Measurements from ENCODE around the gene ADK. TPM values are rescaled to one million over a fixed set of nuclear protein-coding genes. Genes with fewer than 3 reads are reported as not detected.

ADK gene
- total and polyA plus RNA-seq, 2 of the 13 experiments (the other 11 are each of a cell fraction or from before 2014, with no cell fraction given), result 48.6 to 79.1 TPM

DNA sequence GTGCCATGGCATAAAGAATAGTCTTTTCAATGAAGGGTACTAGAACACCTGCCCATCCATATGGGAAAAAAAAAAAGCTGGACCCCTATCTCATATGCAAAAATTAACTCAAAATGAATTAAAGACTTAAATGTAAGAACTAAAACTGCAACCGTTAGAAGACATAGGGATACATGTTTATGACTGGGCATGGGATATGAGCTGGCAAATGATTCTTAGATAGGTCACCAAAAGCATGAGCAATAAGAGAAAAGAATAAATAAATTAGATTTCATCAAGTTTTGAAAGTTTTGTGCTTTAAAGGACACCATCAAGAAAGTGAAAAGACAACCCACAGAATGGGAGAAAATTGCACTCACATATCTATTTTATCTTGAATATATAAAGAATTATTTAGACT lies 222.0 kb downstream of the ADK start:
- peaks cover 0 to 8% of the 10 kb centered on the region in 2 experiments; a peak in 2 of 5 replicates for H3K36me3 ChIP-seq (replicated peaks in 1 of 2; ENCODE audit: control insufficient read depth in 1 of 2, insufficient read depth in 2 of 2, low read length in 2 of 2)
- H3K27ac ChIP-seq (ENCODE audit: extremely low read length, insufficient read depth, low read length), result no peak overlapping the region
- H3K4me3 ChIP-seq (replicated peaks in 1 of 3; ENCODE audit: insufficient read depth in 1 of 3, low read depth in 2 of 3, low read length in 3 of 3), result no peak overlapping the region
- ChIA-PET POLR2A (no interaction called here), CTCF (ENCODE audit: low intra/inter-chr PET ratio, low total read pairs) (no interaction called here)
- H3K27me3 ChIP-seq (ENCODE audit: control insufficient read depth in 1 of 2, insufficient read depth in 2 of 2, low read length in 2 of 2), result no peaks in the 10 kb centered on the region
- no peak overlapping the region for H2AFZ ChIP-seq (ENCODE audit: low read length)
- in situ Hi-C loops (cut with HindIII; ENCODE audit: extremely low pct_ligation_motif_present, low pct_unique_long_range_greater_than_20kb), result no loop called here
- no peaks in the 10 kb centered on the region; the same call in 1 of the 2 replicates for H4K20me1 ChIP-seq (ENCODE audit: insufficient read depth, low read length)
- H3K4me1 ChIP-seq (ENCODE audit: insufficient read depth, low read length), result peaks cover 6% of the 10 kb centered on the region; the same call in 1 of the 2 replicates
- H3K79me2 ChIP-seq (ENCODE audit: insufficient read depth, low read length), result no peaks in the 10 kb centered on the region
- no peak for DNase-seq (ENCODE audit: low spot score)
- no peaks in the 10 kb centered on the region for H3K9me3 ChIP-seq (ENCODE audit: low read length)
- BruUV-seq (replicated peaks), result no TSS peak
- no peak for FAIRE-seq
- H3K9ac ChIP-seq (ENCODE audit: insufficient read depth, low read depth, low read length), result no peak overlapping the region
- ATAC-seq, result no peak
- WGBS (ENCODE audit: low lambda C conversion rate), result 100% methylated on average over 1 of the region's 1 CpG
- intact Hi-C loops (cut with micrococcal nuclease; ENCODE audit: unreplicated experiment), result no loop called here
- H3K4me2 ChIP-seq (ENCODE audit: low read depth, low read length), result no peak overlapping the region
- no peak for TF ChIP-seq ZNF318 (CRISPR knock-in tag; IDR thresholded peaks at IDR 0.05)
- no peak for TF ChIP-seq ZNF589 (CRISPR knock-in tag; conservative IDR thresholded peaks at IDR 0.05)
- TF ChIP-seq, protein P1, sequence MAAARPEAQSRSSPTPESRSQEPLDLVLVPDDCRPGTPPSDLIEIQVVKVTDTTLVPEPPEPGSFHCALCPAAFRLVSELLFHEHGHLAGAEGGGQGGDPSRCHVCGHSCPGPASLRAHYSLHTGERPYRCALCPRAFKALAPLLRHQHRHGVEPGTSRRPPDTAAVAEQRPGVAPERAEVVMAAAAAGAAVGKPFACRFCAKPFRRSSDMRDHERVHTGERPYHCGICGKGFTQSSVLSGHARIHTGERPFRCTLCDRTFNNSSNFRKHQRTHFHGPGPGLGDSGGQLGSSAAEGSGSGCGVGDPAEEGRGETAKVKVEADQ (CRISPR knock-in tag; IDR thresholded peaks at IDR 0.05; ENCODE audit: borderline replicate concordance), result no peak
- no peak for TF ChIP-seq TFAP4 (IDR thresholded peaks at IDR 0.05; ENCODE audit: borderline replicate concordance, low read depth)
- no peak for TF ChIP-seq ZKSCAN5 (CRISPR knock-in tag; IDR thresholded peaks at IDR 0.05)
- TF ChIP-seq HDAC6 (IDR thresholded peaks at IDR 0.05; ENCODE audit: low read depth, low read length), result no peak
- TF ChIP-seq ZNF101 (CRISPR knock-in tag; IDR thresholded peaks at IDR 0.05; ENCODE audit: borderline replicate concordance, low read depth), result no peak
- TF ChIP-seq NFE2 (CRISPR knock-in tag; IDR thresholded peaks at IDR 0.05), result no peak
- TF ChIP-seq HNRNPL (IDR thresholded peaks at IDR 0.05; ENCODE audit: low read depth, low read length), result no peak
- TF ChIP-seq ZNF143 (CRISPR knock-in tag; IDR thresholded peaks at IDR 0.05), result no peak
- TF ChIP-seq SP140L (CRISPR knock-in tag; IDR thresholded peaks at IDR 0.05; ENCODE audit: borderline replicate concordance), result no peak
- TF ChIP-seq, protein P2, sequence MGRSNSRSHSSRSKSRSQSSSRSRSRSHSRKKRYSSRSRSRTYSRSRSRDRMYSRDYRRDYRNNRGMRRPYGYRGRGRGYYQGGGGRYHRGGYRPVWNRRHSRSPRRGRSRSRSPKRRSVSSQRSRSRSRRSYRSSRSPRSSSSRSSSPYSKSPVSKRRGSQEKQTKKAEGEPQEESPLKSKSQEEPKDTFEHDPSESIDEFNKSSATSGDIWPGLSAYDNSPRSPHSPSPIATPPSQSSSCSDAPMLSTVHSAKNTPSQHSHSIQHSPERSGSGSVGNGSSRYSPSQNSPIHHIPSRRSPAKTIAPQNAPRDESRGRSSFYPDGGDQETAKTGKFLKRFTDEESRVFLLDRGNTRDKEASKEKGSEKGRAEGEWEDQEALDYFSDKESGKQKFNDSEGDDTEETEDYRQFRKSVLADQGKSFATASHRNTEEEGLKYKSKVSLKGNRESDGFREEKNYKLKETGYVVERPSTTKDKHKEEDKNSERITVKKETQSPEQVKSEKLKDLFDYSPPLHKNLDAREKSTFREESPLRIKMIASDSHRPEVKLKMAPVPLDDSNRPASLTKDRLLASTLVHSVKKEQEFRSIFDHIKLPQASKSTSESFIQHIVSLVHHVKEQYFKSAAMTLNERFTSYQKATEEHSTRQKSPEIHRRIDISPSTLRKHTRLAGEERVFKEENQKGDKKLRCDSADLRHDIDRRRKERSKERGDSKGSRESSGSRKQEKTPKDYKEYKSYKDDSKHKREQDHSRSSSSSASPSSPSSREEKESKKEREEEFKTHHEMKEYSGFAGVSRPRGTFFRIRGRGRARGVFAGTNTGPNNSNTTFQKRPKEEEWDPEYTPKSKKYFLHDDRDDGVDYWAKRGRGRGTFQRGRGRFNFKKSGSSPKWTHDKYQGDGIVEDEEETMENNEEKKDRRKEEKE (IDR thresholded peaks at IDR 0.05), result no peak
